ENCODE results near the gene ZSCAN29. TPM values are rescaled to one million over a fixed set of nuclear protein-coding genes. Genes with fewer than 3 reads are reported as not detected.

Gene ZSCAN29
- total and polyA plus RNA-seq, 5 donors from 2014 or later: 5.0 to 20.9 (median 6.9) TPM

- Histone ChIP-seq H3K9me3 (ENCODE audit: control insufficient read depth in 2 of 2, low read length in 2 of 2) (no peaks in the 10 kb centered on the region), H3K27me3 (ENCODE audit: control insufficient read depth, insufficient read depth, low read length) (no peaks in the 10 kb centered on the region), H3K4me3 (ENCODE audit: low read depth, low read length) (no peak overlapping the region), H3K27ac (ENCODE audit: insufficient read depth, low read length, poor library complexity, severe bottlenecking) (no peak overlapping the region), H3K36me3 (ENCODE audit: control insufficient read depth, insufficient read depth, low read length) (peaks cover 9% of the 10 kb centered on the region), H3K4me1 (ENCODE audit: control insufficient read depth, insufficient read depth, low read length, poor library complexity, severe bottlenecking) (no peaks in the 10 kb centered on the region)
- ATAC-seq (ENCODE audit: low read depth in 2 of 2) (no peak), DNase-seq (peak in 1 of 3 donors; percentile 24)
- Mint-ChIP-seq H3K4me1 (no peaks in the 10 kb centered on the region), H3K27me3 (no peaks in the 10 kb centered on the region), H3K36me3 (peaks cover 32% of the 10 kb centered on the region), H3K9me3 (no peaks in the 10 kb centered on the region), H3K4me3 (no peak overlapping the region), H3K27ac (no peak overlapping the region)
These were observed 24.5 kb downstream of the ZSCAN29 start for GRCh38 chr15:43346305-43346704.

GRCh38 chr15:43330780-43331087 is 40.1 kb downstream of the ZSCAN29 start:
- peaks cover 5% of the 10 kb centered on the region for H3K36me3 ChIP-seq (ENCODE audit: control insufficient read depth, insufficient read depth, low read length)
- peaks cover 26 to 47% (median 38%) of the 10 kb centered on the region in 4 donors for H3K4me1 Mint-ChIP-seq

DNA sequence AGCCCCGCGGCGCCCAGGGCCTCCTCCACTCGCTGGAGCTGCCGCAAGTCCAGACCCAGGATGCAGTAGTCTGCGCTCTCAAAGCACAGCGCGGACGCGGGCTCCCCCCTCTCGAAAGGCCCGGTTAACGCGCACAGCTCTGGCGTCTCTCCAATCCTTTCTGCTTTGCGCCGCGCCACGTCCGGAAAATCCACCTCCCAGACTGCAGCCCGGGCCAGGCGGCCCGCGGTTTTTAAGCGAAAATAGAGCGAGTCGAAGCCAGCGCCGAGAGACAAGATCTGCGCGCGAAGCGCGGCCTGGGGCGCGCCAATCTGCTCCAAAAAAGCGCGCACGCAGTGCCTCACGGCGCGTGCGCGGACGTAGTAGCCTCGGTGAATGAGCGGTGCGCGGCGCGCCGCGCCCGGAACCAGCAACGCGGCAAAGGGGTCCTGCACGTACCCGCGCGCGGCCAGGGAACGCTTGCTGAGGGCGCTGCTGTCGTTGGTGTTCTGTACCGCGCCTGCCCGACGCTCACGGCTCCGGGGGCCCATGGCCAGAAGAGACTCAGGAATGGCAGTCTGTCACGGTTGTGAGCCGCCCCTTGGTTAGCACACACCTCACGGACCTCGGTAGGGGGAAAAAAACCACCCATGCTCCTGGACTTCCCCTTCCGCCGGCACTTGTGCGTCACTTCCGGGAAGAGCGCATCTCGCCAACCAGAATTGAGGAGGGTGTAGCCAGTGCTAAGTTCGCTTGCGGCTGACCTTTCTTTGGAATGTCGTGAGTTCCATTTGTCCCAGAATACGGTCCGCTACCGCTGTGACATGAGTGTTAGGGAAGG is 40.7 kb downstream of the ZSCAN29 start, which contains the start of gene LCMT2:
Gene LCMT2, minus strand, starts transcription at position 614 of the 820 bp plus-strand sequence. Its CDS starts 84 bp downstream, at position 530.
- ATAC-seq (ENCODE audit: low read depth in 2 of 2): peak; percentile 87 to 88
- peak within 1 kb of the TSS; percentile 98 to 99 (median 99) for H3K27ac Mint-ChIP-seq
- DNase-seq: peak; percentile 89 to 97 (median 94)

More at GRCh38 chr15:43330780-43331087, 40.1 kb downstream of the ZSCAN29 start:
- Histone ChIP-seq H3K9me3 (ENCODE audit: control insufficient read depth in 2 of 2, low read length in 2 of 2) (no peaks in the 10 kb centered on the region), H3K4me1 (ENCODE audit: control insufficient read depth, insufficient read depth, low read length, poor library complexity, severe bottlenecking) (peaks cover 25% of the 10 kb centered on the region), H3K27me3 (ENCODE audit: control insufficient read depth, insufficient read depth, low read length) (no peaks in the 10 kb centered on the region), H3K4me3 (ENCODE audit: low read depth, low read length) (peak overlapping the region; percentile 99), H3K27ac (ENCODE audit: insufficient read depth, low read length, poor library complexity, severe bottlenecking) (peak overlapping the region; percentile 96)
- ATAC-seq (ENCODE audit: low read depth in 2 of 2) (peak in 1 of 2 donors; percentile 8), DNase-seq (no peak)
- Mint-ChIP-seq H3K27ac (peak overlapping the region; percentile 98 to 99 (median 99)), H3K36me3 (peaks cover 18% of the 10 kb centered on the region), H3K27me3 (no peaks in the 10 kb centered on the region), H3K9me3 (no peaks in the 10 kb centered on the region), H3K4me3 (peak overlapping the region; percentile 96 to 99 (median 98))

DNA sequence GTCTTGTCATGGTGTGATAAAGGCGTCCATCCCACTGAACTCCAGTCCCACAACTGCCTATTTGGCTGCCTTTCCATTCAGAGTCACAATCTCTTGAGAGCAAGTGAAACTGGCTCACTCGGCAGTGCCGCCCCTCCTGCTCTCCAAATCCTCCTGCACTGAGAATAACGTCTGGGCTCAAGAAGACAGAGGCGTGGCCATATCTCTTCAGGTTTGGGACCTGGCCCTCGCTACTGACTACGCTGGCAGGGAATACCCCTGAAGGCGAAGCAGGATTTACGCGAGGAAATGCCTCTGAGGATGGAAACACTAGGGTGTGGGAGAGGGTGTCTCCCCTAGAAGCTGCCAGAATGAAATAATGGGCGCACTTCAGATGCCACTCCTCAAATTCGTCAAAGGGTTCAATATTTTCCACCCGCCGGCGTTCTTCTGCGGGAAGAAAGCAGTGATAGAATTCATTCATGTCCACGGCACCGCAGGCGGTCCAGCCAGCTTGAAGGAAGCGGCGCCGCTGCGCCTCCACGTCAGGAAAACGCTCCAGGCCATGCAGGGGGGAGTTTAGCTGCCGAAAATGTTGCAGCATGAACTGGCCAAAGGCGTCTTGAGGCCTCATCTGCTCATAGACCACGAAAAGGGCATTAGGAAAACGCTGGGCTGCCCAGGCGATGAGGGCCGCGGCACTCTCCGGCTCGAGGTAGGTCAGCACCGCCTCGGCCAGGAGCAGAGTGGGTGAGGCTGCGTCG is 41.5 kb downstream of the ZSCAN29 start:
- peaks cover 29 to 52% (median 40%) of the 10 kb centered on the region in 4 donors for H3K4me1 Mint-ChIP-seq
- ATAC-seq (ENCODE audit: low read depth in 2 of 2): no peak
- DNase-seq: peak; percentile 5 to 8 (median 5)
- Histone ChIP-seq H3K27ac (ENCODE audit: insufficient read depth, low read length, poor library complexity, severe bottlenecking) (peak overlapping the region; percentile 96), H3K36me3 (ENCODE audit: control insufficient read depth, insufficient read depth, low read length) (peaks cover 3% of the 10 kb centered on the region), H3K27me3 (ENCODE audit: control insufficient read depth, insufficient read depth, low read length) (no peaks in the 10 kb centered on the region), H3K4me3 (ENCODE audit: low read depth, low read length) (peak overlapping the region; percentile 99), H3K4me1 (ENCODE audit: control insufficient read depth, insufficient read depth, low read length, poor library complexity, severe bottlenecking) (peaks cover 25% of the 10 kb centered on the region), H3K9me3 (ENCODE audit: control insufficient read depth in 2 of 2, low read length in 2 of 2) (no peaks in the 10 kb centered on the region)
- peaks cover 11% of the 10 kb centered on the region for H3K36me3 Mint-ChIP-seq
- H3K27me3 Mint-ChIP-seq: no peaks in the 10 kb centered on the region
- peak overlapping the region; percentile 98 to 99 (median 99) for H3K27ac Mint-ChIP-seq
- peak overlapping the region; percentile 96 to 99 (median 98) for H3K4me3 Mint-ChIP-seq
- H3K9me3 Mint-ChIP-seq: no peaks in the 10 kb centered on the region

More for the DNA sequence above, 40.7 kb downstream of the ZSCAN29 start, which contains the start of gene LCMT2:
- Mint-ChIP-seq H3K27me3 (no peaks in the 10 kb centered on the region), H3K4me1 (peaks cover 26 to 49% (median 40%) of the 10 kb centered on the region in 4 donors), H3K9me3 (no peaks in the 10 kb centered on the region), H3K36me3 (peaks cover 14% of the 10 kb centered on the region), H3K4me3 (peak within 1 kb of the TSS; percentile 96 to 99 (median 98))
- Histone ChIP-seq H3K9me3 (ENCODE audit: control insufficient read depth in 2 of 2, low read length in 2 of 2) (no peaks in the 10 kb centered on the region), H3K27me3 (ENCODE audit: control insufficient read depth, insufficient read depth, low read length) (no peaks in the 10 kb centered on the region), H3K36me3 (ENCODE audit: control insufficient read depth, insufficient read depth, low read length) (peaks cover 3% of the 10 kb centered on the region), H3K27ac (ENCODE audit: insufficient read depth, low read length, poor library complexity, severe bottlenecking) (peak within 1 kb of the TSS; percentile 96), H3K4me1 (ENCODE audit: control insufficient read depth, insufficient read depth, low read length, poor library complexity, severe bottlenecking) (peaks cover 25% of the 10 kb centered on the region), H3K4me3 (ENCODE audit: low read depth, low read length) (peak within 1 kb of the TSS; percentile 99)

- peaks cover 18% of the 10 kb centered on the region for H3K4me1 ChIP-seq (ENCODE audit: control insufficient read depth, insufficient read depth, low read length, poor library complexity, severe bottlenecking)
- no peaks in the 10 kb centered on the region for H3K9me3 Mint-ChIP-seq
These were observed 45.7 kb downstream of the ZSCAN29 start for GRCh38 chr15:43325039-43325684.

DNA sequence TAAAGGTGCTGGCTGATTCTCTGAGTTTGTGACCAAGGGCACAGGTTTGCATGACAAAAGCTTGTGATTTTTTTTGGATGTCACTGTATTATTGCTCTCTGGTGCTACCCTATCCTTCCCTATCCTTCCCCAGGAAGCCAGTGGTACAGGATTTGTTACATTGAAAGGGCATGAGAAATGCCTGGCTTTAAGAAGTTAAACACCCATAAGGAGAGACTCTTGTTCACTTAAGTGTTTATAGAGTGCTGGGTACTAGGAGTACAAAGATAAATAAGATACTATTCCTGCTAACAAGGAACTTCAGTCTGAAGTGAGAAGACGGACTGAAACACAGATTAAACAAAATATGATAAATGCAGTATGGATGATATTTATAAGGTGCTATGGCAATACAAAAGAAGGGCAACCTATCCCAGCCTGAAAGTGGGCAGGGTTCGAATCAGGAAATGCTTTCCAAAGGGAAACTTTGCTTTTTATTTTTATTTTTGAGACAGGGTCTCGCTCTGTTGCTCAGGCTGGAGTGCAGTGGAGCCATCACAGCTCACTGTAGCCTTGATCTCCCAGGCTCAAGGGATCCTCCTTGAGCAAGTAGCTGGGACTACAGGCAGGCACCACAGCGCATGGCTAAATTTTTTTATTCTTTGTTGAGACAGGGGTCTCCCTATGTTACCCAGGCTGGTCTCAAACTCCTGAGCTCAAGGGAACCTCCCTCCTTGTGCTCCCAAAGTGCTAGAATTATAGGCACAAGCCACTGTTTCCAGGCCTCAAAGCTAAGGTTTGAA is 51.7 kb downstream of the ZSCAN29 start:
- Histone ChIP-seq H3K27me3 (ENCODE audit: control insufficient read depth, insufficient read depth, low read length) (peaks cover 17% of the 10 kb centered on the region), H3K9me3 (ENCODE audit: control insufficient read depth in 2 of 2, low read length in 2 of 2) (no peaks in the 10 kb centered on the region), H3K4me3 (ENCODE audit: low read depth, low read length) (no peak overlapping the region), H3K27ac (ENCODE audit: insufficient read depth, low read length, poor library complexity, severe bottlenecking) (no peak overlapping the region), H3K4me1 (ENCODE audit: control insufficient read depth, insufficient read depth, low read length, poor library complexity, severe bottlenecking) (no peaks in the 10 kb centered on the region), H3K36me3 (ENCODE audit: control insufficient read depth, insufficient read depth, low read length) (no peaks in the 10 kb centered on the region)
- ATAC-seq (ENCODE audit: low read depth in 2 of 2) (no peak), DNase-seq (no peak)
- H3K4me3 Mint-ChIP-seq: no peak overlapping the region
- H3K27ac Mint-ChIP-seq: peak overlapping the region in 1 of 3 donors; percentile 38
- H3K36me3 Mint-ChIP-seq: no peaks in the 10 kb centered on the region
- peaks cover 29% of the 10 kb centered on the region for H3K27me3 Mint-ChIP-seq
- peaks cover 0 to 2% (median 0%) of the 10 kb centered on the region in 4 donors for H3K4me1 Mint-ChIP-seq
- no peaks in the 10 kb centered on the region for H3K9me3 Mint-ChIP-seq

More at GRCh38 chr15:43325039-43325684, 45.7 kb downstream of the ZSCAN29 start:
- Mint-ChIP-seq H3K36me3 (no peaks in the 10 kb centered on the region), H3K27ac (no peak overlapping the region), H3K27me3 (peaks cover 6% of the 10 kb centered on the region), H3K4me1 (peaks cover 20 to 34% (median 23%) of the 10 kb centered on the region in 4 donors), H3K4me3 (peak overlapping the region in 2 of 4 donors; percentile 32 to 43)
- no peak for ATAC-seq (ENCODE audit: low read depth in 2 of 2)
- peaks cover 3% of the 10 kb centered on the region for H3K36me3 ChIP-seq (ENCODE audit: control insufficient read depth, insufficient read depth, low read length)
- DNase-seq: no peak
- H3K27me3 ChIP-seq (ENCODE audit: control insufficient read depth, insufficient read depth, low read length): no peaks in the 10 kb centered on the region
- H3K27ac ChIP-seq (ENCODE audit: insufficient read depth, low read length, poor library complexity, severe bottlenecking): no peak overlapping the region
- H3K9me3 ChIP-seq (ENCODE audit: control insufficient read depth in 2 of 2, low read length in 2 of 2): no peaks in the 10 kb centered on the region
- no peak overlapping the region for H3K4me3 ChIP-seq (ENCODE audit: low read depth, low read length)

Data from CD4-positive, CD25-positive, alpha-beta regulatory T cell (primary cell).